ENCODE results near the gene ELK4. TPM values are rescaled to one million over a fixed set of nuclear protein-coding genes. Genes with fewer than 3 reads are reported as not detected.

ELK4 gene
- total and polyA plus RNA-seq, 9 donors, result 5.8 to 69.5 (median 48.7) TPM

- H3K27ac ChIP-seq, result no peak overlapping the region
- WGBS, 3 donors, result 1 to 2% (median 2%) methylated on average over 40 of the region's 40 CpGs
Observed at GRCh38 chr1:205591522-205592351, 40.1 kb downstream of the ELK4 start.

GRCh38 chr1:205590777-205591513 is 40.9 kb downstream of the ELK4 start:
- no peak for DNase-seq
- no peak overlapping the region for H3K4me3 ChIP-seq
- WGBS, 3 donors, result 63 to 72% (median 63%) methylated on average over 9 of the region's 9 CpGs
- no peak for TF ChIP-seq CTCF (IDR thresholded peaks at IDR 0.05)
- no peaks in the 10 kb centered on the region for H3K27me3 ChIP-seq
- H3K27ac ChIP-seq, result no peak overlapping the region
- H3K36me3 ChIP-seq, result no peaks in the 10 kb centered on the region
- intact Hi-C loops (cut with DNase I), result loop anchor here (2.0 to 10.0 kb wide), 5 partner anchors 36 to 394 kb away; partner anchors contain the start of gene ELK4 (in 1 of the 4)
- no peaks in the 10 kb centered on the region for H3K9me3 ChIP-seq
- H3K4me1 ChIP-seq (ENCODE audit: insufficient read depth), result no peaks in the 10 kb centered on the region

More at GRCh38 chr1:205591522-205592351, 40.1 kb downstream of the ELK4 start:
- no peaks in the 10 kb centered on the region for H3K9me3 ChIP-seq
- H3K36me3 ChIP-seq, result no peaks in the 10 kb centered on the region
- H3K4me1 ChIP-seq (ENCODE audit: insufficient read depth), result no peaks in the 10 kb centered on the region
- H3K4me3 ChIP-seq, result peak overlapping the region; percentile 26
- TF ChIP-seq POLR2A (IDR thresholded peaks at IDR 0.05) (no peak), CTCF (IDR thresholded peaks at IDR 0.05) (peak; percentile 89 to 99 (median 98)), EP300 (IDR thresholded peaks at IDR 0.05) (no peak)
- H3K27me3 ChIP-seq, result no peaks in the 10 kb centered on the region
- DNase-seq, result peak; percentile 77 to 92 (median 89)
- intact Hi-C loops (cut with DNase I), result loop anchor here (2.0 to 10.0 kb wide), 7 partner anchors 36 to 393 kb away; partner anchors contain the start of gene ELK4 (in 1 of the 4)

- no peak for TF ChIP-seq POLR2A (IDR thresholded peaks at IDR 0.05)
- TF ChIP-seq CTCF (IDR thresholded peaks at IDR 0.05), result no peak
- TF ChIP-seq EP300 (IDR thresholded peaks at IDR 0.05), result no peak
- H3K4me3 ChIP-seq, result no peak overlapping the region
- no peak for DNase-seq
- 57 to 79% (median 76%) methylated on average over 5 of the region's 5 CpGs for WGBS, 3 donors
- H3K36me3 ChIP-seq, result no peaks in the 10 kb centered on the region
- H3K4me1 ChIP-seq (ENCODE audit: insufficient read depth), result no peaks in the 10 kb centered on the region
- intact Hi-C loops (cut with DNase I), result loop anchor here (2.0 to 10.0 kb wide), 5 partner anchors 37 to 394 kb away; partner anchors contain the start of gene ELK4 (in 1 of the 4)
- no peak overlapping the region for H3K27ac ChIP-seq
- H3K9me3 ChIP-seq, result no peaks in the 10 kb centered on the region
- no peaks in the 10 kb centered on the region for H3K27me3 ChIP-seq
Observed at GRCh38 chr1:205590457-205590768, 41.4 kb downstream of the ELK4 start.

GRCh38 chr1:205589618-205590456 is 42.0 kb downstream of the ELK4 start:
- no peaks in the 10 kb centered on the region for H3K9me3 ChIP-seq
- no peaks in the 10 kb centered on the region for H3K27me3 ChIP-seq
- no peak overlapping the region for H3K4me3 ChIP-seq
- 81 to 84% (median 83%) methylated on average over 7 of the region's 7 CpGs for WGBS, 3 donors
- intact Hi-C loops (cut with DNase I), result loop anchor here (2.0 to 10.0 kb wide), 6 partner anchors 37 to 395 kb away; partner anchors contain the start of gene ELK4 (in 1 of the 4)
- no peaks in the 10 kb centered on the region for H3K36me3 ChIP-seq
- no peak for DNase-seq
- TF ChIP-seq CTCF (IDR thresholded peaks at IDR 0.05) (no peak), EP300 (IDR thresholded peaks at IDR 0.05) (no peak)
- no peaks in the 10 kb centered on the region for H3K4me1 ChIP-seq (ENCODE audit: insufficient read depth)
- no peak overlapping the region for H3K27ac ChIP-seq

All from ovary (tissue), 9 donors.